Uterus (tissue), 4 donors: ENCODE measurements around the gene CMKLR1. TPM values are rescaled to one million over a fixed set of nuclear protein-coding genes. Genes with fewer than 3 reads are reported as not detected.

Experiments
- DNase-seq, 2 donors: peaks; one replicate each; pipeline ENCODE4 v3.0.0-alpha.2; 2019 to 2020
- H3K27ac ChIP-seq, 2 donors: fragments of 200-600 bp; sonication (generic); 1 replicate in 1 of 2; 2 replicates in 1 of 2; pipeline ENCODE4 v1.5.1; 2016 to 2018
- H3K27me3 ChIP-seq, 2 donors: fragments of 200-600 bp; sonication (generic); one replicate each; pipeline ENCODE4 v1.5.1; 2018 to 2019; ENCODE audit warnings: control low read depth in 1 of 2
- H3K36me3 ChIP-seq, 2 donors: fragments of 200-600 bp; sonication (generic); one replicate each; pipeline ENCODE4 v1.5.1; 2019; ENCODE audit warnings: control low read depth in 1 of 2
- H3K4me1 ChIP-seq, 2 donors: fragments of 200-600 bp; sonication (generic); one replicate each; pipeline ENCODE4 v1.5.1; 2018 to 2019; ENCODE audit warnings: control low read depth in 1 of 2
- H3K4me3 ChIP-seq, 2 donors: fragments of 200-600 bp; sonication (generic); 1 replicate in 1 of 2; 2 replicates in 1 of 2; pipeline ENCODE4 v1.5.1; 2018 to 2019; ENCODE audit warnings: mild to moderate bottlenecking in 1 of 2
- H3K9me3 ChIP-seq, 2 donors: fragments of 200-600 bp; sonication (generic); one replicate each; pipeline ENCODE4 v1.5.1; 2019; ENCODE audit warnings: control low read depth in 1 of 2
- CTCF ChIP-seq, 4 experiments: fragments of 200-600 bp in 2 of 4; fragments of 450-650 bp in 2 of 4; sonication (generic) in 2 of 4; IDR thresholded peaks; one replicate each; pipeline ENCODE4 v1.5.1; 2016 to 2019; ENCODE audit warnings: antibody characterized with exemption in 4 of 4, mild to moderate bottlenecking in 2 of 4, moderate library complexity in 1 of 4
- POLR2A ChIP-seq, 2 donors: fragments of 450-650 bp; IDR thresholded peaks; one replicate each; pipeline ENCODE4 v1.6.1; 2016; ENCODE audit warnings: antibody characterized with exemption in 2 of 2, mild to moderate bottlenecking in 1 of 2, moderate library complexity in 1 of 2
- intact Hi-C: fragments of 100-400 bp; cut with DNase I; formaldehyde crosslinking; loops from one replicate; pipeline ENCODE4 v1.15.1; 2023; ENCODE audit warnings: low total_unique reads
- total RNA-seq, 4 donors: library from RNA; depleted of rRNA in 3 of 4; stranded (reverse); fragments of >200 nt in 3 of 4; gene quantifications; one replicate each; pipeline versions ENCODE4 v1.1.0 to v1.2.4, GENCODE V29; 2014 to 2023
- donor health status: DM: yes; HTN: yes; CAD: no.

Gene CMKLR1
- total RNA-seq, 4 donors from 2014 or later = 8.2 to 27.1 (median 11.5) TPM

- Histone ChIP-seq H3K4me3 (no peak overlapping the region), H3K27me3 (no peaks in the 10 kb centered on the region), H3K36me3 (no peaks in the 10 kb centered on the region), H3K4me1 (no peaks in the 10 kb centered on the region), H3K27ac (no peak overlapping the region), H3K9me3 (no peaks in the 10 kb centered on the region)
- TF ChIP-seq CTCF (IDR thresholded peaks at IDR 0.05) = no peak
- no peak for TF ChIP-seq POLR2A (IDR thresholded peaks at IDR 0.05)
- no peak for DNase-seq
- intact Hi-C loops = no loop called here
These were observed 41.3 kb upstream of the CMKLR1 start for GRCh38 chr12:108380382-108380781.

- intact Hi-C loops = no loop called here
- Histone ChIP-seq H3K27me3 (no peaks in the 10 kb centered on the region), H3K27ac (no peak overlapping the region), H3K4me3 (no peak overlapping the region), H3K9me3 (no peaks in the 10 kb centered on the region), H3K4me1 (no peaks in the 10 kb centered on the region), H3K36me3 (no peaks in the 10 kb centered on the region)
- no peak for DNase-seq
- no peak for TF ChIP-seq POLR2A (IDR thresholded peaks at IDR 0.05)
- TF ChIP-seq CTCF (IDR thresholded peaks at IDR 0.05) = no peak
These were observed 40.7 kb upstream of the CMKLR1 start for GRCh38 chr12:108379823-108380222.

GRCh38 chr12:108378926-108379325 lies 39.8 kb upstream of the CMKLR1 start:
- no peaks in the 10 kb centered on the region for H3K36me3 ChIP-seq
- intact Hi-C loops = no loop called here
- no peaks in the 10 kb centered on the region for H3K4me1 ChIP-seq
- DNase-seq = no peak
- no peak overlapping the region for H3K27ac ChIP-seq
- TF ChIP-seq CTCF (IDR thresholded peaks at IDR 0.05) (no peak), POLR2A (IDR thresholded peaks at IDR 0.05) (no peak)
- H3K9me3 ChIP-seq = no peaks in the 10 kb centered on the region
- H3K4me3 ChIP-seq = no peak overlapping the region
- no peaks in the 10 kb centered on the region for H3K27me3 ChIP-seq

GRCh38 chr12:108377260-108377659 lies 38.1 kb upstream of the CMKLR1 start:
- Histone ChIP-seq H3K4me1 (no peaks in the 10 kb centered on the region), H3K9me3 (no peaks in the 10 kb centered on the region), H3K27ac (no peak overlapping the region), H3K4me3 (no peak overlapping the region), H3K36me3 (no peaks in the 10 kb centered on the region), H3K27me3 (no peaks in the 10 kb centered on the region)
- intact Hi-C loops = no loop called here
- no peak for DNase-seq
- no peak for TF ChIP-seq POLR2A (IDR thresholded peaks at IDR 0.05)
- TF ChIP-seq CTCF (IDR thresholded peaks at IDR 0.05) = no peak

- no peak for DNase-seq
- Histone ChIP-seq H3K36me3 (no peaks in the 10 kb centered on the region), H3K27ac (no peak overlapping the region), H3K4me1 (no peaks in the 10 kb centered on the region), H3K9me3 (no peaks in the 10 kb centered on the region), H3K27me3 (no peaks in the 10 kb centered on the region), H3K4me3 (no peak overlapping the region)
- intact Hi-C loops = no loop called here
- TF ChIP-seq CTCF (IDR thresholded peaks at IDR 0.05) = no peak
- no peak for TF ChIP-seq POLR2A (IDR thresholded peaks at IDR 0.05)
These were observed 37.0 kb upstream of the CMKLR1 start for GRCh38 chr12:108375986-108376663.
